ENCODE results near the gene AFG3L2. TPM values are rescaled to one million over a fixed set of nuclear protein-coding genes. Genes with fewer than 3 reads are reported as not detected.

The AFG3L2 gene
- polyA plus RNA-seq (2012; ENCODE audit: insufficient read length, low read depth) = 52.7 TPM

GRCh38 chr18:12376754-12377555, at the start of gene AFG3L2:
TSS of gene AFG3L2 (minus strand) at chr18:12377227. CDS start at chr18:12377082, 145 bp downstream.
- TF ChIP-seq FOXP2 (optimal IDR thresholded peaks at IDR 0.05; ENCODE audit: borderline replicate concordance, extremely low read depth, extremely low read length, insufficient read depth) (peak; percentile 62), SIN3A (IDR thresholded peaks at IDR 0.05; ENCODE audit: borderline replicate concordance, insufficient read depth, low read length) (0 out of 2 replicates have a peak, but pooled peaks have one; percentile 55), REST (IDR thresholded peaks at IDR 0.05; ENCODE audit: insufficient read depth in 1 of 2, low read depth in 2 of 2, low read length in 2 of 2) (0 out of 4 replicates have a peak, but pooled peaks of 1 of the 2 experiments have one; percentile 34), POLR2AphosphoS5 (IDR thresholded peaks at IDR 0.05; ENCODE audit: low read depth, low read length) (0 out of 2 replicates have a peak, but pooled peaks have one; percentile 11), TAF1 (IDR thresholded peaks at IDR 0.05; ENCODE audit: borderline replicate concordance, insufficient read depth, low read length) (peak; percentile 82)

- TF ChIP-seq SIN3A (IDR thresholded peaks at IDR 0.05; ENCODE audit: borderline replicate concordance, insufficient read depth, low read length) (no peak), REST (IDR thresholded peaks at IDR 0.05; ENCODE audit: insufficient read depth in 1 of 2, low read depth in 2 of 2, low read length in 2 of 2) (no peak), TAF1 (IDR thresholded peaks at IDR 0.05; ENCODE audit: borderline replicate concordance, insufficient read depth, low read length) (no peak), POLR2AphosphoS5 (IDR thresholded peaks at IDR 0.05; ENCODE audit: low read depth, low read length) (no peak), FOXP2 (optimal IDR thresholded peaks at IDR 0.05; ENCODE audit: borderline replicate concordance, extremely low read depth, extremely low read length, insufficient read depth) (no peak)
Measured at GRCh38 chr18:12424252-12424651, 47.2 kb upstream of the AFG3L2 start.

GRCh38 chr18:12423820-12424219, 46.8 kb upstream of the AFG3L2 start:
- TF ChIP-seq REST (IDR thresholded peaks at IDR 0.05; ENCODE audit: insufficient read depth in 1 of 2, low read depth in 2 of 2, low read length in 2 of 2) = no peak
- no peak for TF ChIP-seq TAF1 (IDR thresholded peaks at IDR 0.05; ENCODE audit: borderline replicate concordance, insufficient read depth, low read length)
- TF ChIP-seq POLR2AphosphoS5 (IDR thresholded peaks at IDR 0.05; ENCODE audit: low read depth, low read length) = no peak
- no peak for TF ChIP-seq FOXP2 (optimal IDR thresholded peaks at IDR 0.05; ENCODE audit: borderline replicate concordance, extremely low read depth, extremely low read length, insufficient read depth)
- no peak for TF ChIP-seq SIN3A (IDR thresholded peaks at IDR 0.05; ENCODE audit: borderline replicate concordance, insufficient read depth, low read length)

- no peak for TF ChIP-seq POLR2AphosphoS5 (IDR thresholded peaks at IDR 0.05; ENCODE audit: low read depth, low read length)
- no peak for TF ChIP-seq SIN3A (IDR thresholded peaks at IDR 0.05; ENCODE audit: borderline replicate concordance, insufficient read depth, low read length)
- TF ChIP-seq FOXP2 (optimal IDR thresholded peaks at IDR 0.05; ENCODE audit: borderline replicate concordance, extremely low read depth, extremely low read length, insufficient read depth) = no peak
- TF ChIP-seq REST (IDR thresholded peaks at IDR 0.05; ENCODE audit: insufficient read depth in 1 of 2, low read depth in 2 of 2, low read length in 2 of 2) = no peak
- no peak for TF ChIP-seq TAF1 (IDR thresholded peaks at IDR 0.05; ENCODE audit: borderline replicate concordance, insufficient read depth, low read length)
Measured at GRCh38 chr18:12423393-12423792, 46.4 kb upstream of the AFG3L2 start.

Data from PFSK-1 (cell line).